Body of pancreas (tissue), 4 donors: ENCODE data around the gene AVEN.

Experiments used
- CTCF ChIP-seq, 7 experiments: fragments of 450-650 bp in 4 of 7; fragments of 200-600 bp in 3 of 7; sonication (generic) in 3 of 7; IDR thresholded peaks; one replicate each; pipeline ENCODE4 v1.5.1; 2016 to 2019; ENCODE audit warnings: antibody characterized with exemption in 7 of 7
- POLR2A ChIP-seq, 3 donors: fragments of 450-650 bp; IDR thresholded peaks; one replicate each; pipeline ENCODE4 v1.6.1; 2016; ENCODE audit warnings: antibody characterized with exemption in 3 of 3, mild to moderate bottlenecking in 2 of 3

GRCh38 chr15:34038023-34038870 lies 757 bp downstream of the AVEN start:
- TF ChIP-seq CTCF (IDR thresholded peaks at IDR 0.05) (no peak), POLR2A (IDR thresholded peaks at IDR 0.05) (peak; percentile 41 to 53 (median 45))
